M059J (cell line): ENCODE results near the gene POU2F2. TPM values are rescaled to one million over a fixed set of nuclear protein-coding genes. Genes with fewer than 3 reads are reported as not detected.
A peak's percentile ranks its signal among the peaks of the same experiment; 100 is the strongest.

ENCODE experiments used
- DNase-seq: peaks from one replicate; pipeline ENCODE4 v3.0.0-alpha.2; 2012; ENCODE audit warnings: low read depth
- total RNA-seq: library from RNA; depleted of rRNA; stranded (reverse); fragments of >200 nt; shearing (Covaris generic); gene quantifications from 2 replicates; pipeline ENCODE4 v1.2.3, GENCODE V29; 2014

Gene POU2F2
- total RNA-seq, 1 experiment from 2014 or later: 0.30 TPM

- DNase-seq: no peak
These were observed 51.4 kb downstream of the POU2F2 start for GRCh38 chr19:42080764-42081375.

- DNase-seq: no peak
These were observed 52.1 kb downstream of the POU2F2 start for GRCh38 chr19:42079886-42080763.

GRCh38 chr19:42079276-42079669, 53.0 kb downstream of the POU2F2 start:
- DNase-seq: no peak

- DNase-seq: no peak
These were observed 53.5 kb downstream of the POU2F2 start for GRCh38 chr19:42078538-42079275.

GRCh38 chr19:42078058-42078457, 54.2 kb downstream of the POU2F2 start:
- no peak for DNase-seq

DNA sequence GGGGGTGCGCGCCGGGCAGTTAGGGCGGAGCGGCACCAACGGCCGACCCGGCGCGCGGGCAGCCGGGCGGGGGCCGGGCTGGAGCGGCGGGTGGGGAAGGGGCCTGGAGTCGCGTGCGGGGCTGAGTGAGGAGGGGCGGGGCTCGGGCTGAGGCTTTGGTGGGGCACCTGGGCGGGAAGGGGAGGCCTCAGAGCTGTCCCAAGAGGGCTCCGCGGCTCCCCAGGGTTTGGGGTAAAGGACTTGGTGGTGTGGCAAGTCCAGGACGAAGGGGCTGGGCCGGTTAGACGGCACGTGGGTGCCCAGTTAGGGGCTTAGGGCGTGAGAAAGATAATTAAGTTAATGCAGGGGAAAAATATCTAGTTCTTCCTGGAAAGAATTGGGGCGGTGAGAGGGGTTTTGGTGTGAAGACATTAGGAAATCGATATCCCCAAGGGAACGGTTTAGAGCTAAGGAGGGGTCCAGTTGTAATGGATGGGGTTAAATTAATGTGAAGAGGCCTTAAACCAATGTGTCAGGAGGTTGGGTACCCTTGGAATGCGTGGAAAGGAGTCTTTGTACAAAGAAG, 55.8 kb downstream of the POU2F2 start:
- DNase-seq: no peak

GRCh38 chr19:42075616-42076379, 56.4 kb downstream of the POU2F2 start, which contains the start of gene ZNF574:
Gene ZNF574, plus strand, starts transcription at chr19:42076166. Its CDS starts 2,441 bp downstream, at chr19:42078607.
- DNase-seq: peak; percentile 100

- DNase-seq: no peak
These were observed 57.0 kb downstream of the POU2F2 start for GRCh38 chr19:42075364-42075615.

DNA sequence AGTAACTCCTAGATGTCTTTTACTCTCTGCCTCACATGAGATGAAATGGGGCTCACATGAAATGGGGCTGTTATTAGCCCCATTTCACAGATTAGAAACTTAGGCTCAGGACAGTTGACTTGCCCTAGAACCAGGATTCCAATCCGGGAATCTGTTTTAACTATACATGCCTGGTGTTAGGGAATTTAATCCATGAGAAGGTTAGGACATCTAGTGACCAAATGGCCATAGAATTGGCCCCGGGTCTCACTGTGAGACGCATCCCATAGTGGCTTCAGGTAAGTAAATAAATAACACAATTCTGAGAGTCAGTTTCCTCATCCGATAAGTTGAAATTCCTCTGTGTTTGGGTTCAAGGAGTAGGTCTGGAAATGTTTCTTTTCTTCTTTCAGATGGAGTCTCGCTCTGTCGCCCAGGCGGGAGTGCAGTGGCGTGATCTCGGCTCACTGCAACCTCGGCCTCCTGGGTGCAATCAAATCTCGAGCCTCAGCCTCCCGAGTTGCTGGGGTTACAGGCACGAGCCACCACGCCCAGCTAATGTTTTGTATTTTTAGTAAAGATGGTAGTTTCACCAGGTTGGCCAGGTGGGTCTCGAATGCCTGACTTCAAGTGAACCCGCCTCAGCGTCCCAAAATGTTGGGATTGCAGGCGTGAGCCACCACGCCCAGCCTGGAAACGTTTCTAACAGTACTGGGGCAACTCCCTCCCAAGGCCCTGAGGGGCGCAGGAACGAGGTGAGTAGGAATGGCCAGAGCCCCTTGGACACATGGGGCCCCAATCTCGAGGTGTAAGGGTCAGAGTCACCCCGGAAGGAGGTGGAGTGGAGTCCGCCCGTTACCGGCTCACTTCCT, 57.5 kb downstream of the POU2F2 start:
- no peak for DNase-seq

GRCh38 chr19:42071247-42071646, 61.0 kb downstream of the POU2F2 start:
- DNase-seq: no peak

DNA sequence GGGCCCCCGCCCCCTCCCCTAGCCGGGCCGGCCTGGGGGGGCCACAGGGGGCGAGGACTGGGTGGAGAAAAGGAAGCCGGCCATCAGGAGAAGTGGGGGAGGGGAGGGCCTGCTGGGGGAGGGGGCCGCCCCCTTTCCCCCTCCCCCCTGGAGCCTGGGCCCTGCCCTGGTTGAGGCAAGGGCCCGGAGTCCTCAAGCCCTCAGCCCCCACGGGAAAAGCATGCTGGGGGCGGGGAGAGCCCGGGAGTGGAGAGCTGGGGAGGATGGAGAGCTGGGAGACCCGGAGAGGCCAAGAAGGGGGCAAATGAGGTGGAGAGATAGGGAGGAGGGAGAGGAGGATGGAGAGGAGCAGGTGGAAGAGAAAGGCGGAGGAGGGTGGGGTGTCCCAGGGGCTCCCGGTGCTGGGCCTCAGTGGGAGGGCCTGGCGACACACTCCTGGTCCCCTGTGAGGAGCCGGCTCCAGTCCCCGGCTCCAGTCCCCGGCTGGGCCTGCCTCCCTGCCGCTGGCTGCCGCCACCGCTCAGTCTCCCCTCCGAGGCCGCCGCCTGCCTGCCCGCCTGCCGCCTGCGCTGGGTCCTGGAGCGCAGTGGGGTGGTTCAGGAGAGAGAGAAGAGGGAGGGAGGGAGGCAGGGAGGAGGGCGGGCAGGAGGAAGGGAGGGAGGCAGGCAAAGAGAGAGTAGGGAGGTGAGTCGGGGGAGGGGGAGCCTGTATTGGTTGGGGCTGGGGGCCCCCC, 62.5 kb downstream of the POU2F2 start, which contains the start of gene GRIK5:
Gene GRIK5 (minus strand): TSS at position 588 of the 733 bp plus-strand sequence. CDS start 4,436 bp downstream, outside the sequence.
- no peak for DNase-seq

GRCh38 chr19:42068756-42069571, 63.3 kb downstream of the POU2F2 start:
- DNase-seq: no peak

DNA sequence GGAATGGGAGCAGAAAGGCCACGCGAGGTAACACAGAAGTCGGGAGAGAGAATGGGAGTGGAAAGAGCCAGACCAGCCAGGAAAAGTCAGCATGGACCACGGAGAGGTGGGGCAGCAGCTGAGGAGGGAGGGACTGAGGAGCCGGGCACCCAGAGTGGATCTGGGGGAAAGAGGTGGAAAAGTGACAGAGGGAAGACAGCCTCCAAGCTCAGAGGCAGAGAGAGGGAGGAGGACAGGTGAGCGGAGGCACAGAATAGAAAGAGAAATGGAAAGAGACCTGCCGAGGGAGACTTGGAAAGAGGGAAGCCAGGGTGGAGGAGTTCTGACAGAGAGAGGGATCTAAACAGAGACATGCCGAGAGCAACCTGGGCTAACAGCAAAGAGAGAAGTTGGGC, 63.9 kb downstream of the POU2F2 start:
- DNase-seq: no peak

DNA sequence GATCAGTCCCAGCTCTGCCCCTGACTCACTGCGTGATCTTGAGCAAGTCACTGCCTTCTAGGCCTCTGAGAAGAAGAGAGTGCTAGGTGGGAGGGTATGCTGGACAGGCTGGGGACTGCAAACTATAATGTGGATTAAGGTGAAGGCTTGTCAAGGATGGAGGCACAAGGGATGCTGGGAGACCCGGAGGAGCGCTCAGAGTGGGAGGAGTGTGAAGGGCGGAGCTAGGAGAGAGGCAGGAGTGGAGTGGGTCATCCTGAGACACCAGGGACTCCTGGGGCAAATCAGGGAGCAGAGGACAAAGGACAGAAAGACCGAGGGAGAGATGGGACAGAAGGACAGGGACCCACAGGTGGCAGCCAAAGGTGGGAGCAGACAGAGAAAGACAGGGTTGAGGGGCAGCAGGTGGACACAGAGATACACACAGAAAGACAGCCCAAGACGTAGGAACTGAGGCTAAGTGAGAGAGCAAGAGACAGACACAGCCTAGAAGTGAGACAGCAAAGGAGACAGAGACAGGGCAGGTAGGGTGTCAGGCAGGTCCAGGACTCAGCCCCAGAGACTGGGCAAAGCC, 64.8 kb downstream of the POU2F2 start:
- DNase-seq: no peak

- peak; percentile 55 for DNase-seq
These were observed 66.0 kb downstream of the POU2F2 start for GRCh38 chr19:42066075-42066754.

GRCh38 chr19:42065511-42065910, 66.7 kb downstream of the POU2F2 start:
- DNase-seq: no peak

GRCh38 chr19:42065051-42065450, 67.2 kb downstream of the POU2F2 start:
- DNase-seq: no peak

- no peak for DNase-seq
These were observed 67.8 kb downstream of the POU2F2 start for GRCh38 chr19:42064432-42064831.
